Common myeloid progenitor, CD34-positive (primary cell): ENCODE results near the gene KCNQ4.
A peak's percentile ranks its signal among the peaks of the same experiment; 100 is the strongest.

Experiments used
- CTCF ChIA-PET: fragments of 350-600 bp; sonication (Branson Sonifier 250); formaldehyde crosslinking; loops from one replicate; lab custom pipeline; 2021; ENCODE audit warnings: antibody characterized with exemption; lab: Charles Lee
- POLR2A ChIA-PET: fragments of 350-600 bp; sonication (Branson Sonifier 250); formaldehyde crosslinking; loops from one replicate; lab custom pipeline; 2021; ENCODE audit warnings: antibody characterized with exemption; lab: Charles Lee
- DNase-seq, 3 donors: peaks; one replicate each; pipeline versions ENCODE4 v3.0.0 to v3.0.0-alpha.2; 2013
- H3K27ac ChIP-seq, 2 experiments: 1 replicate in 1 of 2; 2 replicates in 1 of 2; pipeline ENCODE4 v1.7.0; 2013; ENCODE audit warnings: inconsistent platforms in 2 of 2, low read length in 2 of 2, mild to moderate bottlenecking in 2 of 2, low read depth in 1 of 2, moderate library complexity in 1 of 2; ENCODE audit not compliant: severe bottlenecking in 2 of 2, insufficient read depth in 1 of 2, poor library complexity in 1 of 2
- H3K27me3 ChIP-seq, 5 experiments: replicated peaks in 2 of 5; 1 replicate in 3 of 5; 2 replicates in 2 of 5; pipeline versions ENCODE4 v1.6.1 to v1.7.0; 2013; ENCODE audit warnings: low read length in 4 of 5, mild to moderate bottlenecking in 2 of 5, moderate library complexity in 2 of 5, inconsistent platforms in 1 of 5; ENCODE audit not compliant: insufficient read depth in 5 of 5, control insufficient read depth in 4 of 5
- H3K36me3 ChIP-seq, 4 experiments: 1 replicate in 2 of 4; 2 replicates in 2 of 4; pipeline versions ENCODE4 v1.6.1 to v1.7.0; 2013; ENCODE audit warnings: low read length in 3 of 4, control low read depth in 1 of 4, mild to moderate bottlenecking in 1 of 4; ENCODE audit not compliant: control insufficient read depth in 4 of 4, insufficient read depth in 4 of 4
- H3K4me1 ChIP-seq, 4 experiments: 1 replicate in 3 of 4; 2 replicates in 1 of 4; pipeline versions ENCODE4 v1.6.1 to v1.7.1; 2013; ENCODE audit warnings: low read length in 3 of 4, mild to moderate bottlenecking in 3 of 4, control low read depth in 1 of 4, inconsistent platforms in 1 of 4, moderate library complexity in 1 of 4; ENCODE audit not compliant: control insufficient read depth in 4 of 4, insufficient read depth in 4 of 4; ENCODE audit errors: control extremely low read depth in 1 of 4
- H3K4me3 ChIP-seq, 7 experiments: 1 replicate in 4 of 7; 2 replicates in 3 of 7; pipeline versions ENCODE4 v1.5.1 to v1.7.0; 2013; ENCODE audit warnings: mild to moderate bottlenecking in 7 of 7, low read length in 6 of 7, moderate library complexity in 6 of 7, inconsistent platforms in 2 of 7, low read depth in 2 of 7, control low read depth in 1 of 7; ENCODE audit not compliant: insufficient read depth in 4 of 7, control insufficient read depth in 1 of 7; ENCODE audit errors: extremely low read depth in 1 of 7
- H3K9me3 ChIP-seq, 5 experiments: 1 replicate in 4 of 5; 2 replicates in 1 of 5; pipeline versions ENCODE4 v1.6.1 to v1.7.1; 2013; ENCODE audit warnings: low read length in 4 of 5, mild to moderate bottlenecking in 2 of 5, inconsistent platforms in 1 of 5, low read depth in 1 of 5, moderate library complexity in 1 of 5; ENCODE audit not compliant: control insufficient read depth in 4 of 5, insufficient read depth in 2 of 5; ENCODE audit errors: control extremely low read depth in 1 of 5
- WGBS: methylation state at CpG from one replicate; pipeline ENCODE4 v1.1.5; 2013; ENCODE audit not compliant: insufficient coverage; 5-methylcytosine and 5-hydroxymethylcytosine counted together

Gene KCNQ4

DNA sequence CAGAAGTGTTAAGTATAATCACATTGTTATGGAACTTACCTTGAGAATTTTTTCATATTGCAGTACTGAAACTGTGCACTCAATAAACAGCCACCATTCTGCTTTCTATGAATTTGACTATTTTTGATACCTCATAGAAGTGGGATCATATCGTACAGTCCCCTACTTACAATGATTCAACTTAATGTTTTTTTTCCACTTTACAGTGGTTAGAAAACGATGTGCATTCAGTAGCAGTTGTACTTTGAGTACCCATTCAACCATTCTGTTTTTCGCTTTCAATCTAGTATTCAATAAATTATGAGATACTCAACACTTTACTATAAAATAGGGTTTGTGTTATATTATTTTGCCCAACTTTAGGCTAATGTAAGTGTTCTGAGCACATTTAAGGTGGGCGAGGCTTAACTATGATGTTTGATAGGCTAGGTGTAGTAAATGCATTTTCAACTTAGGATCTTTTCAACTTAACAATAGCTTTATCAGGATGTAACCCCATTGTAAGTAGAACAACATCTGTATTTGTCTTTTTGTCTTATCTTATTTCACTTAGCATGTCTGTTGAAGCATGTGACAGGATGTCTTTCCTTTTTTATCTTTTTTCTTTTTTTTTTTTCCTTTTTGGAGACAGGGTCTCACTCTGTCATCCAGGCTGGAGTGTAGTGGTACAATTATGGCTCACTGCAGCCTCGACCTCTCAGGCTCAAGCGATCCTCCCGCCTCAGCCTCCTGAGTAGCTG, 42.4 kb upstream of the KCNQ4 start:
- H3K36me3 ChIP-seq = peaks cover 12 to 55% (median 33%) of the 10 kb centered on the region in 4 experiments
- CTCF ChIA-PET = interaction anchor here (1.0 kb wide), 3 partner anchors 22 to 33 kb away, joined by 3 to 4 read pairs (median 3); no protein-coding TSS in a partner anchor

DNA sequence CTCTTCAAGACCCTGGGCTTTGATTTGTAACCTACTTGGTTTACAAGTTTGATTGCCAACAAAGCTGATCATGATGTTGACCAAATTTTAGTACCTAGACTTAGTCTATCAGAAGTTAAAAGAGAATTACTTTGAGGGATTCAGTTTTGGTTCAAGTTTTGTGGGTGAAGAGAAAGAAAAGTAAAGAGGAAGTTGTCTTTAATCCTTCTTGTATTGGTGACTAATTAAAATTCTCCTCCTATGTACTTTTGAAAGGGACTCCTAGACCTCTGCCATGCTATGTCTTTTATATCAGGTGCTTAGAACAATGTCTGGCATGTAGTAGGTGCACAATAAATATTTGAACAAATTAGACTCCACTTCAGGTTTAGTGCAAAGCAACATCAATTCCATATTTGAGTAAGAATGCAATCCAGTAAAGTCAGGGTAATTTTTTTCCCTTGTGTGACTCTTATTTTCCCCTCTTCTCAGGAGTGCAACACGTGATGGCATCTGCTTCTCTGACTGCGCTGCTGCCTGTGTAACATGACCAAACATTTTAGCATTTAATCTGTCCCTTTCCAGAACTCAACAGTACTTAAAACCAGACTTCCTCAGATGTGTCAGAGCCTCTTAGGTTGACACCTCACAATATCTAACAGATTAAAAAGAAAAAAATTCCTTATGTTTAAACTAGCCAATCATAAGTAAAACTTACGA, 41.1 kb upstream of the KCNQ4 start:
- Histone ChIP-seq H3K27ac (no peak overlapping the region), H3K9me3 (no peaks in the 10 kb centered on the region), H3K27me3 (no peaks in the 10 kb centered on the region), H3K36me3 (peaks cover 12 to 63% (median 37%) of the 10 kb centered on the region in 4 experiments), H3K4me1 (peaks cover 0 to 5% (median 0%) of the 10 kb centered on the region in 4 experiments), H3K4me3 (no peak overlapping the region)
- WGBS = 94% methylated on average over 2 of the region's 3 CpGs
- DNase-seq = peak in 2 of 3 donors; percentile 40 to 50
- ChIA-PET CTCF (interaction anchor here (1.2 kb wide), 1 partner anchor 117 kb away, joined by 4 read pairs; no protein-coding TSS in a partner anchor), POLR2A (no interaction called here)

More for the DNA sequence above, 42.4 kb upstream of the KCNQ4 start:
- Histone ChIP-seq H3K4me3 (no peak overlapping the region), H3K27ac (no peak overlapping the region), H3K27me3 (no peaks in the 10 kb centered on the region), H3K9me3 (no peaks in the 10 kb centered on the region), H3K4me1 (peaks cover 0 to 5% (median 0%) of the 10 kb centered on the region in 4 experiments)
- 80% methylated on average over 1 of the region's 7 CpGs for WGBS
- no peak for DNase-seq
- POLR2A ChIA-PET = no interaction called here

GRCh38 chr1:40743452-40743851, 40.1 kb upstream of the KCNQ4 start:
- H3K4me3 ChIP-seq = no peak overlapping the region
- peaks cover 0 to 5% (median 0%) of the 10 kb centered on the region in 4 experiments for H3K4me1 ChIP-seq
- no peak for DNase-seq
- ChIA-PET POLR2A (no interaction called here), CTCF (interaction anchor here (1.2 kb wide), 1 partner anchor 118 kb away, joined by 4 read pairs; no protein-coding TSS in a partner anchor)
- H3K36me3 ChIP-seq = peaks cover 10 to 64% (median 42%) of the 10 kb centered on the region in 4 experiments
- no peak overlapping the region for H3K27ac ChIP-seq
- H3K9me3 ChIP-seq = no peaks in the 10 kb centered on the region
- no peaks in the 10 kb centered on the region for H3K27me3 ChIP-seq
- 100% methylated on average over 2 of the region's 3 CpGs for WGBS

DNA sequence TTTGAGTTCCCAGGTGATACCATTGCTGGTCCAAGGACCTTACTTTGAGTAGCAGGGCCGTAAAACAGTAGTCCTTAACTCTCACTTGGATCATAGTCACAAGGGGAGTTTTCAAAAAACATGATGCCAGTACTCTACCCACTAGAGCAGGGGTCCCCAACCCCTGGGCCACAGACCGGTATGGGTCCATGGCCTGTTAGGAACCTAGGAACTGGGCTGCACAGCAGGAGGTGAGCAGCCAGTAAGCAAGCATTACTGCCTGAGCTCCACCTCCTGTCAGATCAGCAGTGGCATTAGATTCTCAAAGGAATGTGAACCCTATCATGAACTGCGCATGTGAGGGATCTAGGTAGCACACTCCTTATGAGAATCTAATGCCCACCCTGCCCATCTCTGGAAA, 39.7 kb upstream of the KCNQ4 start:
- WGBS = 100% methylated on average over 3 of the region's 3 CpGs
- H3K27ac ChIP-seq = no peak overlapping the region
- no peaks in the 10 kb centered on the region for H3K27me3 ChIP-seq
- H3K4me1 ChIP-seq = peaks cover 0 to 5% (median 0%) of the 10 kb centered on the region in 4 experiments
- no peak for DNase-seq
- ChIA-PET CTCF (interaction anchor here (1.2 kb wide), 1 partner anchor 118 kb away, joined by 4 read pairs; no protein-coding TSS in a partner anchor), POLR2A (interaction anchor here (0.6 kb wide), 1 partner anchor 21 kb away, joined by 5 read pairs; no protein-coding TSS in a partner anchor)
- no peaks in the 10 kb centered on the region for H3K9me3 ChIP-seq
- no peak overlapping the region for H3K4me3 ChIP-seq
- H3K36me3 ChIP-seq = peaks cover 9 to 64% (median 45%) of the 10 kb centered on the region in 4 experiments

GRCh38 chr1:40745176-40745575, 38.4 kb upstream of the KCNQ4 start:
- Histone ChIP-seq H3K9me3 (no peaks in the 10 kb centered on the region), H3K36me3 (peaks cover 8 to 63% (median 47%) of the 10 kb centered on the region in 4 experiments), H3K4me3 (no peak overlapping the region), H3K27me3 (no peaks in the 10 kb centered on the region), H3K27ac (no peak overlapping the region), H3K4me1 (peaks cover 0 to 5% (median 0%) of the 10 kb centered on the region in 4 experiments)
- WGBS = no CpG with 5 or more reads among the region's 1 CpG
- CTCF ChIA-PET = interaction anchor here (0.8 to 1.5 kb wide), 2 partner anchors 14 to 29 kb away, joined by 3 to 5 read pairs; no protein-coding TSS in a partner anchor
- POLR2A ChIA-PET = no interaction called here
- no peak for DNase-seq

DNA sequence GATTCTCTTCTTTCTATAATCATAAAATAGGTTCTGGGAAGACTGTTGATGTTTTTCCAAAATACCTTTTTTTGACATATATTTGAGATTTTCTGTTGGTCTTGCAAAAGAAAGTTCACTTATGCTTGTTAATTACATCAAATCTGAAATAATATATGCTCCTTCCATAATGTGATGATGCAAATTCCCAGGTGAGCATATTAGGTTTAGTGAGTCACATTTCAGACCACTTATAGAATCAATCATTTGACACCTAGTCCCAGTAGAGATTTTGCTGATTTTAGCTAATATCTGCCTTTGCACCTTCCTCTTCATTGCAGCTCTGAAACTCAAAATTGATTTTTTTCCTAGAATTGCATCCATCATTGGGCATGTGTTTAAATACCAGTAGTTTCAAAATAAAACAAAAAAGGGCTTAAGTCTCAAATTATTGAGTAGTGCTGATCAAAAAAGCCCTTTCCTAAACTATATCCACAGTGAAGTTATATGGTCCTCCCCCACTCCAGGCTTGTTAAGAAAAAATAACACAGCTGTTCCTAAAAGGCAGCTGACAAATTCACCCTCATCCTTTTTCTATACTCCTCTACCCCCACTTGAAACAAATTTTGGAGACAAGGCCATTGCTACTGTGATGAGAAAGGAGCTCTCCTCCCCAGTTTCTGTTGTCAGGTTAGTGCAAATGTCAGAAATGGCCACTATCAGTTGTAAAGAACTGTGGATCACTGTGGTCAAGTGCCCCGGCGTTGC, 37.1 kb upstream of the KCNQ4 start:
- POLR2A ChIA-PET = interaction anchor here (1.1 kb wide), 1 partner anchor 10 kb away, joined by 4 read pairs; no protein-coding TSS in a partner anchor
- H3K27ac ChIP-seq = no peak overlapping the region
- no peaks in the 10 kb centered on the region for H3K9me3 ChIP-seq
- H3K4me3 ChIP-seq = no peak overlapping the region
- H3K36me3 ChIP-seq = peaks cover 8 to 63% (median 49%) of the 10 kb centered on the region in 4 experiments
- peaks cover 0 to 5% (median 0%) of the 10 kb centered on the region in 4 experiments for H3K4me1 ChIP-seq
- no peak for DNase-seq
- CTCF ChIA-PET = interaction anchor here (0.7 to 1.3 kb wide), 2 partner anchors 55 to 134 kb away, joined by 3 to 5 read pairs; partner anchors contain the start of gene NFYC
- 100% methylated on average over 2 of the region's 2 CpGs for WGBS
- H3K27me3 ChIP-seq = no peaks in the 10 kb centered on the region
